HG03439 (cell line): ENCODE data around the gene SRRD.

ENCODE experiments used
- ATAC-seq: cut with Tn5 transposase; IDR thresholded peaks from one replicate; pipeline ENCODE4 v1.9.1; 2021; ENCODE audit warnings: mild to moderate bottlenecking, moderate library complexity; ENCODE audit not compliant: unreplicated experiment

Gene SRRD

DNA sequence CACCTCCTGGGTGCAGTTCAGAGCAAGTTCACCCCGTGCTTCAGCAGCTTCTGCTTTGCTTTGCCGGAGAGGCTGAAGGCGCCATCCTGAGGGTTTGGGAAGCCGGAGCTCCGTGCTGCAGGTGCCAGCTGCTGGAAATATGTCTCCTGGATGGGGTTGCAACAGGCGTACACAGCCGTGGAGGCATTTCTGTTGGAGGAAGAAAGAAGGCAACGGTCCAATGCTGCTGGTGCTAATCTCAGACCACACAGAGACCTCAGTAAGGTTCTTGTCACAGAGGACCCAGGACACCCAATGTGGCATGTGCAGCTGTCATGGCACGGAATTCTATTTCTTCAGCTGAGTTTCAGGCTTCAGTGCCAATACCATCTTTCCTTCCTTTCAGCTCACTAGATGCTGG is 30.5 kb upstream of the SRRD start:
- no peak for ATAC-seq

DNA sequence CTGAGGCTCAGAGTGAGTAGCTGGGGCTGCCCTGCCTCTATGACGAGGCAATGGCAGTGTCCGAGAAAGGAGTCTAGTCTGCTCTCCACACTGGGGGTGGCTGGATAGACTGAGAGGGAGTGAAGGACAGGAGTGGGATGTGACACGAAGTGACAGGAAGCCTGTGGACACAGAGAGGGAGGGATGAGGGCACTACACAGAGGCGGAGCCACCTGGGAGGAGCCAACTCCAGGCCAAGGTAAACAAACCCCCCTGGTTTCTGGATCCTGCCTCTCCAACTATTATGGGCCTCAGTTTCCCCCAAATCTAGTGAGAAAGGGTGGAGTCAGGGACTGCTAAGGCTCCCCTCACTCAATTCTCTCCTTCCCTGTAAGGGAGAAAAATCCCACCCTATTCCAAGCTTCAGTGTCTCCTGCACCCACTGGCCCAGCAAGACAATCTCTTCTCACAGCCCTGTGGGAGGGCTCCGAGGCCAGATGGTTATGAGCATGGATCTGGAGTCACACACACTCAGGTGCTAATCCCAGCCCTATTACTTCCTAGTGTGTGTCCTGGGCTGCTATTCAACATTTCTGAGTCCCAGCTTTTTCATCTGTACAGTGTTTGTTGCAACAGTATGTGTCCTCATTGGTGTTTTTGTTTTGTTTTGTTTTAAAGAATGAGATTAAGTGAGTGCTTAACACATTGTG is 29.7 kb upstream of the SRRD start:
- no peak for ATAC-seq

DNA sequence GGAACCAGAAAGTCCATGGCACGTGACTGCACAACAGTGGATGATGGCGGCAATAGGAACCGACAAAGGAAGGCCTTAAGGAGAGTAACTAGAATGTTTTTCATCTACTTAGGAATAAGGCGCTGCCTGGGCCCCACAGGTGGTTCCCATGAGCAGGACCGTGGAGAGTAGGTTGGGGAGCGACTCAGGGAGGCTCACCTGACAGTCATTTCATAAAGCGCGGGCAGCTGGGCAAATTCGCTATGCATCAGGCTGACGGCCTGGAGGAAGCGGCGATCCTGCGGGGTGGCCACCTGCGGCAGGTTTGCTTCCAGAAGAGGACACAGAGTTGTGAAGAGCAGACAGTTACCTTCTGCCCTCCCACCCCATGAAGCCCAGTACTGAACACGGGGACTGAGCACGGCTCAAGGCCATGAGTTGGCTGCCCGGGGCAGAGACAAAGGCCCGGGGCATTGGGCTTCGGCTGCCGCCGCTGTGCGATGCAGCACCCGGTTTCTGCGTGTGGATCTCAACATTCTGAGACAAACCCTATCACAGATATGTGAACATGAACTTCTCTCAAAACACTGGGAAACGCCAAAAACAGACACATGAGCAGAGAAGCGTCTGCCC is 25.9 kb upstream of the SRRD start:
- ATAC-seq = no peak

DNA sequence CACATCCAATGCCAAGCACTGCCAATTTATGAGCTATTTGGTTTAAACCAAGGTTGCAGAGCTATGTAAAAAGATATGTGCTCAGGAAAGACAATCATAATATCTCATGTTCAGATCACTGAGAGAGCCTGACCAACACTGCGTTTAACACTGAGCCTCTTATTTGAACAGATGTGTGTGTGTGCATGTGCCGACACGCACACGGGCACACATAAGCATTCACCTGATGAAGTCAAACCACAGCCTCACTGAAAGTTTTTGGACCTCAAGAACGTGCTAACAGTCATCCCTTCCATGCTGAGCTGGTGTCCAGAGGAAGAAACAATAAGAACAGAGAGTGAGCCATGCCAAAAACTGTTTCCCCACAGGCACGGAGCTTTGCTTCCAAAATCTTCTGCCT is 23.5 kb upstream of the SRRD start:
- no peak for ATAC-seq

DNA sequence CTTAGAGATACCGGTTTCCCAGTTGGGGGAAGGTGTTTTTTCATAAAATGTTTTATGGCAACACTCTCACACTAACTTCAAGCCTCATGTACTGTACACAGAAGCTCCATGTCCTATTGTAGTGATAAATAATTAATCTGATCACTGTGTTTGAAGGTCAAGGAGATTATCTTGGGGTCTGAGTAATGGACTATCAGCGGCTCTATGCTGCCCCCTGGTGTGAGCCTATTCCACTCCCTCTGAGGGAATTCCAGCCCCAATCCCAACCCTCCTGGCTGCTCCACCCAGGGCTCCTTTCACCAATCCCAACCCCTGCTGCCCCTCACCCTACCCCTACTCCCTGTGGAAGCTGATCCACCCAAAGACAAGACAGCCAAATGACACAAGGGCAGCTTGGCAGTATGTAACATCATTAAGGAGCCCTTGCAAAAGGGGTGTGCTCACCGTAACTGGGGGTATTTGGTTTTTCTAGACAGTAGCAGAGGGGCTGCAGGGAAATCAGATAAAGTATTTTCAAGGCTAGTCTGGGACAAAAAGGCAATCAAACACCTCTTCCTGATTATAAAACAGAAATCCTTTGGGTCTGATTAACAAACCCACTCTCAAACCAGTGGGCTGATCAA is 22.4 kb upstream of the SRRD start:
- ATAC-seq = no peak

DNA sequence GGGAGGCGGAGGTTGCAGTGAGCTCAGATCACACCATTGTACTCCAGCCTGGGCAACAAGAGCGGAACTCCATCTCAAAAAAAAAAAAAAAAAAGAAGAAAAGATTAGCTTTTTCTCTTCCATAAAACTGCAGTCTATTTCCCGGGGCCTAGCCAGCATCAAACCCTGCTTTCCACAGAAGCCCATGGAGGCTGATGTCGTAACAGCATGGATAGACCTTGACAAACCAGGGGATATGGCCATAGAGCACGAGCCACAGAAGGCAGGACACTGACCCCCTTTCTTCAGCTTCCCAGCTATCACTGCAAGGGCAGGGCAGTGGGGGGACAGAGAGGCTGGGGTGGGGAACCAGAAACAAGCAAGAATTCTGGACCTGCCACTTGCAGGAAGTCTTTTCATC is 21.6 kb upstream of the SRRD start:
- no peak for ATAC-seq

DNA sequence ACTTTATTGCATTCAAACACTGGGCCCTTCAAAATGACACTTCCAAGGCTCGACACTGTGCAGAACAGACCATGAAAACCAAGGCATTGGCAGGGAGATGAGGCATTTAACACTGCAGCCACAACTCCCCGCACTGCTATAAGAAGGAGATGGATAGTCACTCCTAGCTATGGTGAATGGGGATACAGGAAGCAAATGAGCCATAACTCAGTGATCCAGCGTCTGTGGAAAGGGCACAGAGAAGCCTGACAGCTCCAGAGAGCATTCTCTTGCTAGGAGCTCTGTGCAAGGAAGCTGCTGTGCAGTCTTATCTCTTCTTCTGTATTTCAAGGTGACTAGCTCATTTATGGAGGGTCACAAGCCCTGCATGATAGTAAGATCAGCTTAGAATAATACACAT is 21.0 kb upstream of the SRRD start:
- no peak for ATAC-seq

DNA sequence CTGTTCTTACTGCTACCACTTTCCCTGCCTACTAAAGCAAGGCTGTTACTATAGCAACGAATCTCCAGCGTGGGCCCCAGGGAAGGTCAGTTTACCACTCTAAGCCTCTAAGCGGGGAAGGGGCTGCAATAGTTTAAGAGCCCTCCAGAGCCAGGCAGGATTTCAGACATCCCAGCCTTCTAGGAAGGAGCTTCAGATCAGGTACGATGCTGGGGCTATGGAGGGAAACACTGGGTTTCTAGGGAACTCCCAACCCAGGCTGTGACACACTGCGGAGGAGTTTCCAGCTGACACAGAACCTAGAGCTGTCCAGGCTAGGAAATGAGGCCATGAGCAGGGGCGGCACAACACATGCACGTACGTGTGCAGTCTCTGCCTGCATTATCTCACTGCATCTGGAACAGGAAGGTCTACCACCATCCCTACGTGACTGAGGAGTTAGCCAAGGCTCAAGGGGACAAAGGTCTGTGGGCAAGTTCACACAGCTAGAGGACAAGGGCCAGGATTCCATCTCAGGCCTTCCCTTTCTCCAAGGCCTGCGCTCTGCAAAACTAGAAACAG is 20.5 kb upstream of the SRRD start:
- no peak for ATAC-seq

DNA sequence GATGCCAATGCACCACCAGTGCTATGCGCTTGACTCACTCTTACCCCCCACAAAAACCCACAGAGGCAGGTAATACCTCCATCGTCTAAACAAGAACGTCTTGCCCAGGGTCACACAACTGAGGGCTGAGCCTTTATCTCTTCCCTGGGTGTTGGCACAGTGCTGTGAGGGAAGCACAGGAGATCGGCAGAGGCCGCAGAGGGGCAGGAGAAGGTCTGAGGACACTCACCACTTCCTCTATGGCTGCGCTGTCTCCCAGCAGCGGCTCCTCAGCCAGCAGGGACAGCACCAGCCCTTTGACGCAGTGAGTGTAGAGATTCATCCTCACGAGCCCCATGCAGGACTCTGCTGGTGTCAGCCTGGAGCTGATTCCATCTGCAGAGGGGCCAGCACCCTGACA is 20.0 kb upstream of the SRRD start:
- ATAC-seq = no peak

DNA sequence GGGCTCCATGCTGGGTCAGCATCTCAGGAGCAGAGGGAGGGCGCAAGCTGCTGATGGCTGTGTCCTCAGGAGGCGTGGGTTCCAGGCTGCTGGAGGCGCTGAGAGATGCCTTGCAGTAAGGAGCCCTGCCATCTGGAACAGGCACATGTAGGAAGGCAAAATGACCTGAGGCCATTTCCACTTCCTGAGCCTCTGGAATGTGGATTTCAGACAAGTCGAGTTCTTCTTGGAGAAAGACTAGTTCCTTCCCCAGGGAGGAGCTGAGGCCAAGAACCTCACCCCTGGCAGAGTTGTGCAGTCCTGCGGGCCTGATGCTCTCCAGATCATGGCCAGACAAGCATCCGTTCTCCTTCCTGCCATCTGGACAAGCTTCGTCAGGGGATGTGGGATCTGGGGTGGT is 19.4 kb upstream of the SRRD start:
- ATAC-seq = no peak

DNA sequence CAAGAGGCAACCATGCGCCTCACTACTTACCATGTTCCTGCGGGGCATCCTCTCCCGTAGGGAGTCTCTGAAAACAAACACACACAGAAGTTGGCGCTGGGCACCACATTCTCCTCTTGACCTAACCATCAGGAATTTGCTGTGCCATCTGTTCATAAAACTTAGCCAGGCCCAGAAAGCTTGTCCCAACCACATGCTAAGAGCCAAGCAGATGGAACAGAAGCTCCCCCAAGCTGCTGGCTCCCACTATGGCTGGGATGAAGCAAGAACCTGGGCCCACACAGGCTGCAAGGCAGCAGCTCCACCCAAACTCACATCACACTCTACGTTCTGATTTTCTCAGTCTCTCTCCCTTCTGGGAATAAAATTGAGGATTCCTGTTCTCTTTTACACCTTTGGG is 17.5 kb upstream of the SRRD start:
- no peak for ATAC-seq

DNA sequence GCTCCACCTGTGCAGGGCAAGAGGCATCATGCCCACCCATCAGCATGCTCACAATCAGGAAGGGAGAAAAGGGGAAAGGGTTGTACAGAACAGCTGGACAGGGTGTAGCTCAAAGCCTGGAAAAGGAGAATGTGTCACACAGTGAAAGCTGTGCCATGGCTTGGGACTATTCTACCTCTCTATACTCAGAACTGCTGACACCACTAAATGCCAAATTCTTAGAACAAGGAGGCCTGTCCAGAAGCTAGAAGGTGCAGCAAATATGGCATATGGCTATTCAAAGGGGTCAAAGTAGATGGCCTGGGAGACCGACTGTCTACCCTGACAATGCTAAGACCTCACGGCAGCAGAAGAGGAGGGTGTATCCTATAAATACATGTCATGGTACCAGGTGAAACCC is 12.9 kb upstream of the SRRD start:
- no peak for ATAC-seq

DNA sequence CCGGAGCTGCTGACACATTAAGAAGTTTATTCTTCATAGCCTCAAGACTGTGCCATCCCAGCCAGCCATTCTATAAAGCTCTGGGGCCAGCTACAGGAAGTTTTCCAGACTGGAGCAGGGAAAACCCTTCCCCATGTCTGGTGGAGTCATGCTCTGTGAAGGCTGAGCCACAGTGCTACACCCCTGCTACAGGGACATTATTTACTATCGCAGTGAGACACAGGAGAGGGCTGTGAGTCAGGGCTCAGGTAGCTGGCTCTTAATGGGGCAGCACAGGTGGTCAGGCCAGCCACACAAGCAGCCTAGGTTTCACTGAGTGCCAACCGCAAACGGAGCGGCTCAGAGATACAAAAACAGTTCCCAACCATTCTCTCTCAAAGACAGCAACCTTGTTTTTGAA is 12.2 kb upstream of the SRRD start:
- no peak for ATAC-seq

DNA sequence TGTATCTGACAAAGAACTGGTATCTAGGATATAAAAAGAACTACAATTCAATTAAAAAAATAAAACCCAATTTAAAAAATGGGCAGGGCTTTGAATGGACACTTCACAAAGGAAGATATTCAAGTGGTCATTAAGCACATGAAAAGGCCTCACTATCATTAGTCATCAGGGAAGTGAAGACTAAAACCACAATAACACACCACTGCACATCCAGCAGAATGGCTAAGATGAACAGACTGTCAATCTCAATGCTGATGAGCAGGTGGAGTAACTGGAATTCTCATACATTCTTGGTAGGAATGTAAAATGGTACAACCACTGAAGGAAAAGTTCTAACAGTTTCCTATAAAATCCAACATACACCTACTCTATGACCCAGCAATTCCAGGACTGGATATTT is 9.0 kb upstream of the SRRD start:
- no peak for ATAC-seq

DNA sequence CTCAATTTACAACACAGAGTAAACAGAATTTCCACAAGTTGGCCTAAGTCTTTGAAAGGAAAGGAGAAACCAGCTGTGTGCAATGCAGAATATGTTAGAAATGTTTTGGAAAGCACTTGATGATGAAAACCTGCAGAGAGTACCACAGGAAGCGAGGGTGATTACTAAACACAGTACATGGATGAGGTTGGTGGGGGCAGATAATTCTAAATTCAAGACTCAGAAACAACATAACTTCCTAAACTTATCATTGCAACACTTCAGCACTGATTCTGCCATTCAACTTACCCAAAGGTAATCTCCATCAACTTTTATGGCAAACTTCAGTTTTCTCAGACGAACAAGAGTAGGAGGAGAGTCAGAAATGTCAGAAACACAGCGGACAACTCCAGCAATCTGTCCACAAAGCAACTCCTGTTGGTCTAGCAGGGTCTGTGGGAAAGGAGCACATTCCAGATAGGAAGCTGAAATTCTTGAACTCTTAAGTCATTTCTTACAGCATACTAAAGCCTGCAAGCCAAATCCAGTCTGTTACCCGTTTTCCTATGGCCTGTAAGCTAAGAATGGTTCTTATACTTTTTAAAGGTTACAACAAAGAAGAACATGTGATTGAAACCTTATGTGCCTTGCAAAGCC is 6.9 kb upstream of the SRRD start:
- ATAC-seq = no peak

DNA sequence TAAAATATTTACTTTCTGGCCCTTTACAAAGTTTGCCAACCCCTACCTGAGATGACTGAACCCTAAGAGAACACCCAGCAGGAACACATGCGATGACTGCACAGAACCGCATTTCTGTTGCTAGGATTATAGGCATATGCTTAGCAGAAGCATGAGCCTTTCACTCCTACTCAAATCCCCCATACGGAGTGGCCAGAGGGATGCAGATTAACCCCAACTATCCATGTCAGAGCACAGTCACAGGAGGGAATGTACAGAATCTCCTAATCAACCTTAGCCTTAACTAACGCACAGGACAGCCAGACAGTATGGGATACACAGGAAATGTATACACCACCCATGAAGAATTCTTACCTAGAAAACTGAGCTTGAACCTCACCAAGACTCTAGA is 6.3 kb upstream of the SRRD start:
- ATAC-seq = no peak

DNA sequence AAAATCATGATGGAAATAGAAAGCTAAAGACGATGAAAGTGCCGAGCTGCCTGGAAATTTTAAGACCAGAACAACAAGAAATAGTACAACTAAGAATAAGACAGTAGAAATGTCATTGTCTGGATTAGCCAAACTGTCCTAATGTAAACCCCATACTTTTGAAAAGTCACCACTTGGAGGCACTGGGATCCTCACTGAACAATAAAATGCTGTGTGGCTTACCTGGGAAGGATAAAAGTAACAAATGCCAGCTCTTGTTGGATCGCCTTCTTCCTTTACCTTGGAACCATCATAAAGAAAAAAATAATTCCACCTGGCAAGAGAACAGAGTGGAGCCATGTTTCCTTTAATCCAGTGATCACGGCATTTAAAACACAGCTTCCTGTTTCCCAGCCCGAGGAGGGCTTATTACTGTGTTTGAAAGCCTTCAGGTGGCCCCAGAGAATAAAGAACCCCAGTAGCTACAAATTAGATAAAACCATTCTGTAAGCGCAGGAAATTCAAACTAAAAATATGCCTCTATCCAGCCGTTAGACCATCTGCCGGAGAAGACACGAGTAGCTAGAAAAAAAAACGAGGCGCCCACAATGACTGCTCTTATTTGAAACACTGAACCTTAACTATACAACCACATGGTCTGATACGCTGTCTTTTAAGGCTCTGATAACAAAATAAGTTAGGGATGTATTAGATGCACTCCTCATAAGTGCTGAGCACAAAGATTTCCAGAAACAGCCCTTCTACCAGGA is 4.5 kb upstream of the SRRD start:
- no peak for ATAC-seq

DNA sequence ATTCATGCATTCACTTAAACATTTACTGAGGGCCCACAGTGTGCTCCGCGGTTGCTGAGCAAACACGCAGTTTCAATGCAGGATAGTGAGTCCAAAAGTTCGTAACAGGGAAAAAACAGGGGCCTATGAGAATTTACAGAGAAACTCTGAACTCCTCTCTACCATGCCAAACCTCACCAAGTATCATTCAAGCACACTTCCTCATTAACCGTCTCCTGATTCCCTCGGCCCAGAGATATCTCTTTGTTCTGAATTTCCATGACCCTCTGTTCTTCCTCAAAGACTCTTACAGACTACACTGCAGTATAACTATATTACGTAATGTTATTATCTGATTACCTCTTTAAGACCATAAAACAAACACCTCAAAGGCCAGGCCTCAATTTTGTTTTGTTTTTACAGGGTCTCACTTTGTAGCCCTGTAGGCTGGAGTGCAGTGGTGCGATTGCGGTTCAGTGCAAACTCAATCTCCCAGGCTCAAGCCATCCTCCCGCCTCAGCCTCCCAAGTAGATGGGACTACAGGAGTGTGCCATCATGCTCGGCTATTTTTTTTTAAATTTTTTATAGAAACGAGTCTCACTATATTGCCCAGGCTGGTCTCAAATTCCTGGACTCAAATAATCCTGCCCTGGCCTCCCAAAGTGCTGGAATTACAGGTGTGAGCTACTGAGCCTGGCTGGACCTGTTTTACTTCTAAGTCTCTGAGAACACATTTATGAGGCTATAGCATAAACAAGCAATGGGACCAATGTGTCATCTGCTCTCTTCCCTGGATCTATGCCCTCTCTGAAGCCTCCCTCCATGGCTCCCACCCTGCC is 3.7 kb upstream of the SRRD start:
- ATAC-seq = no peak

DNA sequence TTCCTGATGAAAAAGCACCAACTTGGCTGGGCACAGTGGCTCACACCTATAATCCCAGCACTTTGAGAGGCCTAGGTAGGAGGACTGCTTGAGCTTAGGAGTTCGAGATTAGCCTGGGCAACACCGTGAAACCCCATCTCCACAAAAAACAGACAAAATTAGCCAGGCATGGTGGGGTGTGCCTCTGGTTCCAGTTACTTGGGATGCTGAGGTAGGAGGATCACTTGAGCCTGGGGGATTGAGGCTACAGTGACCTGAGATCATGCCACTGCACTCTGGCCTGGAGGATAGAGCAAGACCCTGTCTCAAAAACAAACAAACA is 3.1 kb upstream of the SRRD start:
- no peak for ATAC-seq

DNA sequence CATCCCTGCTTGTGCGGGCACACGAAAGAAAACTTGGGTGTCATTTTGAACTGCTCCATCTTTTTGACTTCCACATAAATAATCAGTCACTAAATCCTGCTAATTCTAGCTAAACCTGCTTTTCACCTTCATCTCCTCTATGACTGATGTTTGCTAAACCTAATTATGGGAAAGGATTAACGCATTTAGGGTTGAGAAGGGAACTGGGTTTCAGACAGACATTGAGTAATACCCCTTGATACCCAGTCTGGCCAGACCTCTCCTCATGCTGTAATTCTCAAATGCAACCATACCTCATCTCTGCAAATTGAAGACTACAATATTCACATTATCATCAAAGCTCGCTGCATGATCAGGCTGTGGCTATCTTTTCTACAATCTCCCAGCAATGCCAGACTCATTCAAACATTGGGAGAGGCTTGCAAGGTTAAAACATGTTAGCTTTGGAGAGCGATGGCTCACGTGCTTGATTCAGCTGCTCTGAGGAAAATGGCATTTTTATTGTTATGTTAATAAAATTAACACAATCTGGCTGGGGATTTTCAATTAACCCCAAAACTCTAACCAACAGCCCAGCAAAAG is 2.5 kb upstream of the SRRD start:
- ATAC-seq = no peak
